GM18907 (cell line): ENCODE measurements around the gene SLITRK3.
A peak's percentile ranks its signal among the peaks of the same experiment; 100 is the strongest.

Experiments
- ATAC-seq: cut with Tn5 transposase; IDR thresholded peaks from one replicate; pipeline ENCODE4 v1.9.1; 2021; ENCODE audit warnings: mild to moderate bottlenecking, moderate library complexity; ENCODE audit not compliant: unreplicated experiment

The SLITRK3 gene, protein sequence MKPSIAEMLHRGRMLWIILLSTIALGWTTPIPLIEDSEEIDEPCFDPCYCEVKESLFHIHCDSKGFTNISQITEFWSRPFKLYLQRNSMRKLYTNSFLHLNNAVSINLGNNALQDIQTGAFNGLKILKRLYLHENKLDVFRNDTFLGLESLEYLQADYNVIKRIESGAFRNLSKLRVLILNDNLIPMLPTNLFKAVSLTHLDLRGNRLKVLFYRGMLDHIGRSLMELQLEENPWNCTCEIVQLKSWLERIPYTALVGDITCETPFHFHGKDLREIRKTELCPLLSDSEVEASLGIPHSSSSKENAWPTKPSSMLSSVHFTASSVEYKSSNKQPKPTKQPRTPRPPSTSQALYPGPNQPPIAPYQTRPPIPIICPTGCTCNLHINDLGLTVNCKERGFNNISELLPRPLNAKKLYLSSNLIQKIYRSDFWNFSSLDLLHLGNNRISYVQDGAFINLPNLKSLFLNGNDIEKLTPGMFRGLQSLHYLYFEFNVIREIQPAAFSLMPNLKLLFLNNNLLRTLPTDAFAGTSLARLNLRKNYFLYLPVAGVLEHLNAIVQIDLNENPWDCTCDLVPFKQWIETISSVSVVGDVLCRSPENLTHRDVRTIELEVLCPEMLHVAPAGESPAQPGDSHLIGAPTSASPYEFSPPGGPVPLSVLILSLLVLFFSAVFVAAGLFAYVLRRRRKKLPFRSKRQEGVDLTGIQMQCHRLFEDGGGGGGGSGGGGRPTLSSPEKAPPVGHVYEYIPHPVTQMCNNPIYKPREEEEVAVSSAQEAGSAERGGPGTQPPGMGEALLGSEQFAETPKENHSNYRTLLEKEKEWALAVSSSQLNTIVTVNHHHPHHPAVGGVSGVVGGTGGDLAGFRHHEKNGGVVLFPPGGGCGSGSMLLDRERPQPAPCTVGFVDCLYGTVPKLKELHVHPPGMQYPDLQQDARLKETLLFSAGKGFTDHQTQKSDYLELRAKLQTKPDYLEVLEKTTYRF

DNA sequence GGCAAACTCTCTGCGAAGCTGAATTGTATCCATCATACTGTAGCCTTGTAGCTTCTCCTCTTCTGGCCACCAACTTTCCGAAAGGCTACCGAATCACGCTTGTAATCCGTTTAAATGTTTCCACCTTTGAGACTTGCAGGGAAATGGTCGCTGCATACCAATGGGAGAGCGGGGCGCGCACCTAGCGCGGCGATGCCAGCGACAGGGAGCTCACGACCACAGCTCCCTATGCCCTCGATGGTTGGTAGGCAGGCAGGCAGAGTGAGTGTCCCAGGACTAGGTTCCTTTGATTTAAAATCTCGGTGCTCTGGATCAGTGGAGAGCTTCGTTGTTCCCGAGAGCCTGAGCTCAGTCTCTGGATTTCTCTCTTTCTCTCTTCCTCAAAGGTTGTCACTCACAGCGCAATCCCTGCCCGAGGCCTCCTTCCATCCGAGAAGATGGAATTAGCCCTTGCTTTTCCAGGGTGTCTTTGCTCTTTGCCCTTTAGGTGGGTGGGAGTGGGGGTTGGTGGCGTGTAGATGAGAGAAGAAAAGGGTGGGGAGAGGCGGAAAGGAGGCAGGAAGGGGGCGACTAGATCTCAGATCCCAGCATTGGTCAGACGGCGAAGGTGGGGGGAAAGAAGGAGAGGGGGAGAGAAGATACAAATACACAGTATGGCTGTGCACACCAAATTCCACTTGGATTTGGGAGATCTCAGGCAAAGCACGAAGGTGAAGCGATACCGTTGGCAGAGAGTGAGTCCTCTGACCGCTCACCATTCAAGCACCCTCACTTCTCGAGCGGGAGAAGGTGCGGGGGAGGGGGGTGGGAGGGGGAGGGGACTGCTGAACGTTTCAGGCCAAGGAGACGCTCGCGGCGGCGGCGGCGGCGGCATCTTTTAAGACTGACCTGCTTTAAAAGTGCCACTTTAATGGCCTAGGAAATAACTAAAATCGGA lies at the start of gene SLITRK3:
Gene SLITRK3 (minus strand): TSS at position 745 of the 937 bp plus-strand sequence. CDS start 5,554 bp downstream, outside the sequence.
- ATAC-seq = no peak

DNA sequence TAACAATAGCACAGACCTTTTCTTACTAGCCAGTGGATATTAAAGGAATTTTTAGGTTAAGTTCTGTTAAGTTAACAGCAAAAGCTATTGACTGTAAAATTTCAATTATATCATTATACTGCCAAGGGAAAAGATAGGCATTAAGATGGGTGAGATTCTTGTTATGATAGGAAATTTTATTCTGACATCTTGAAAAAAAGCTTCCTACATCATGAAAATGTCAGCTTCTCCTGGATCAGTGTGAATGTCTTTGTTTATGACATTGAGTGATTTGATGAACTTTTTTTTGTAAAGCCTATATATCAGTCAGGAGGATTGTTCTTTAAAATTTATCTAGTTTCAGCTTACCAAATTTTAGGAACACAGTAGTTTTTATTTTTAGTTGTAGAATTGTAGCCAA lies 47.4 kb upstream of the SLITRK3 start:
- no peak for ATAC-seq

DNA sequence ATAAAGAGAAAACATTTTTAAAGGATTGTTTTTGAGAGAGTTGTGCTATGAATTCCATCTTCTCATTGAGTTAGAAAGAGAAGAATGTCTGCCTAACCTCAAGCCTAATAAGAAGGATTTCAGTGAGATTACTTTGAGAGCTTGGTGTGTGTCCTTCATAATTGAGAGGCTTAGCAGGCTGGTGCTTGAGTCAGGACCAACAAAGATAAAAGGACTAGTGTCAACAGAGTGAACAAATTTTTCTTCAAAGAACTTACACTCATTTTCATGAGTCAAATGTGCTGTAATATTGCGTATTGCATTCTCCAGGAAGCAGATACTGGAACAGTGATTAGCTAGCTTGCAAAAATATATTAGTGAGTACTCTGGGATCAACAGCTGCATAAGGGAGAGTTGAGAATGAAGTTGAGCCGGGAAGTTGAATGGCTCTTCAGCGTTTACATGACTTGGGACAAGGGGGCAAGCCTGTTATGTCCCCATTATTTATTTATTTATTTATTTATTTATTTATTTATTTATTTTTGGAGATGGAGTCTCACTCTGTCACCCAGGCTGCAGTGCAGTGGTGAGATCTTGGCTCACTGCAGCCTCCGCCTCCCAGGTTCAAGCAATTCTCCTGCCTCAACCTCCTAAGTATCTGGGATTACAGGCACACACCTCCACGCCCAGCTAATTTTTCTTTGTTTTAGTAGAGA lies 37.5 kb upstream of the SLITRK3 start:
- no peak for ATAC-seq

DNA sequence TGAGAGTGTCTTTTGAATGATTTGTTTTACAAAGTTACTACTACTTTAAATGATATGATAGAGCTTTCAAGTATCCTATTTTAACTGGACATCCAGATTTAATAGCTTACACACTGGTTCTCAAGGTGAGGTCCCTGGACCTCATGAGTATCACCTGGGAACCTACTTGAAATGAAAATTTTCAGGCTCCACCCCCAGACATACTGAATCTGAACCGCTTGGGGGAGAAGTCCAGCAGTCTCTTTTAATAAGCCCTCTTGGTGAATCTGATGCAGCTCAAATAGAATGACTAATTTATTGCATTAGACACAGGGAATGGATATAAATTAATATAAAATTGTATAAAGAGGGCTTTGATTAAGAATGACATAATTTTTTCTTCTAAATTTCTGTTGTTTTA lies 29.4 kb upstream of the SLITRK3 start:
- ATAC-seq = no peak

DNA sequence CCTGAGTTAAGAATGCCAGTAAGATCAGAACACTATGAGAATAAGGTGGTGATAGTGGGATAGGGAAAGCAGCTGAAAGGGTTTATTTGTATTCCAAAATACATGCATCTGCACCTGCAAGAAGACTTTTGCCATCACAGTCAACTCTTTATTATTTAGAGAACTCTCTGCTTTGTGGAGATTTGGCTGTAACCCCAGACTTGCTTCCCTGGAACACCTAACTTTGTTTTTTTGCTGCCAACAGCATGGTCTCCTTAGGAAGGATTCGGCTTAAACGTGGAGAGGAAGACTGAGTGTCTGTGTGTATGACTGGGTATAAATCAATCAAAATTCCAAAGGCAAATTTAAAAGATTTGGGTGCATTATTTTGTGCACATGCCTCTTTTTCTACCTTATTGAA lies 21.6 kb upstream of the SLITRK3 start:
- ATAC-seq = no peak

DNA sequence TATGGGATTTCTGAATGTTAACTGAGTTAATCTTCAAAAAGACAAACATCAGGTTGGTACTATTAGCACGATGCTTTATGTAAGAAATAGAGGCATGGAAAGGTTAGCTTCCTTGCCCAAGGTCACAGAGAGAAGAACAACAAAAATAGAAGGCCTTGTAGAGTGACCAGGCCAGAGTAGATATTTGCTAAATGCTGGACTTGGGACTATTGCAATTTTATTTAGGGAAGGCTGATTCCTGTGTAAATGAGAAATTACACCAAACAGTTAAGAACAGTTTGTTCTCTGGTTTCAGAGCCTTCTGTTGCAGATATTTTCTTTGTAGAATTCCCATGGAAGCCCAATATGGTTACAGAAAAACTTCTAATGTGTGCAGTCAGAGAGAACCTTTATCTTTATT lies 16.4 kb upstream of the SLITRK3 start:
- ATAC-seq = no peak

DNA sequence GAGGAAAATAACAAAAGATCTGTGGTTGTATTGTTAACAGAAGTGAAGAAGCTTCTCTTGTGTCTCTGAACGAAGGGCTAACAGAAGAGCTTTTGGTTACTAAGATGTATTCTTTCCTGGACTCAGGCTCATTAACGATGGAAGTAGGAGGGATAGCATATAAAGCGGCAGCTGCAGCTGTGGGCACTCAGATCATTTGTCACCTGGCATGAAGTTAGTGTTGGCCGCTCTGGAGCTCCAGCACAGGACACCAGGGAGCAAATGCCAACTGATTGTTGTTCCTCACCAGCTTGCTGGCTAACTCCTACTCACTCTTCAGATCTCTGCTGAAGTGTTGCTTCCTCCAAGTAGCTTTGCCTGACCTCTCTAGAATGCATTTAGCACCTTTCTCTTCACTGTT lies 15.5 kb upstream of the SLITRK3 start:
- no peak for ATAC-seq

DNA sequence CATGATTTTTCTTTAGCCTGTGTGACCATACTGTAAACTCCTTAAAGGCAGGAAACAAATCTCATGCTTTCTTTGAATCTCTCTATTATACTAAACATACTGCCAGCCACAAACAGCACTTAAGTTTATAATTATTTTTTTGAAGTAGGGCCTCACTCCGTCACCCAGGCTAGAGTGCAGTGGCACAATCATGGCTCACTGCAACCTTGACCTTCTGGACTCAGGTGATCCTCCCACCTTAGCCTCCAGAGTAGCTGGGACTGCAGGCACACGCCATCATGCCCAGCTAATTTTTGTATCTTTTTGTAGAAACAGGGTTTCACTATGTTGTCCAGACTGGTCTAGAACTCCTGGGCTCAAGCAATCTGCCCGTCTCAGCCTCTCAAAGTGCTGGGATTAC lies 14.5 kb upstream of the SLITRK3 start:
- no peak for ATAC-seq

DNA sequence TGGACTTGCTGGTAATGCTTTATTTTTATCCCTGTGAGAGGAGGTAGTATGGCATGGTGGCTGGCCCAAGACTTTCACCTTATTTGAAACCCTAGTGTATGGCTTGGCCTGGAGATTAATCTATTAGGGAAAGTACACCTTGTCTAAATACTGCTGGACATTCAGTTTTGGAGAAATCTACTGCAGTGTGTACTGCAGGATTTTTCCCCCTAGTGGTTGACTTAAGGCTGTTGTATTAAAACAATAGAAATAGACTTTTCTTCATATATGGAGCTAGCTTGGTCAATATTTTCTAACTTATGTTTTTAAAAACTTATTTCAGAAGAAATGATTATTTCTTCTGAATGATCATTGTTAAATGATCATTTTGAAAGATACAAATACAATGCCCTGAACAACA lies 13.9 kb upstream of the SLITRK3 start:
- ATAC-seq = no peak

DNA sequence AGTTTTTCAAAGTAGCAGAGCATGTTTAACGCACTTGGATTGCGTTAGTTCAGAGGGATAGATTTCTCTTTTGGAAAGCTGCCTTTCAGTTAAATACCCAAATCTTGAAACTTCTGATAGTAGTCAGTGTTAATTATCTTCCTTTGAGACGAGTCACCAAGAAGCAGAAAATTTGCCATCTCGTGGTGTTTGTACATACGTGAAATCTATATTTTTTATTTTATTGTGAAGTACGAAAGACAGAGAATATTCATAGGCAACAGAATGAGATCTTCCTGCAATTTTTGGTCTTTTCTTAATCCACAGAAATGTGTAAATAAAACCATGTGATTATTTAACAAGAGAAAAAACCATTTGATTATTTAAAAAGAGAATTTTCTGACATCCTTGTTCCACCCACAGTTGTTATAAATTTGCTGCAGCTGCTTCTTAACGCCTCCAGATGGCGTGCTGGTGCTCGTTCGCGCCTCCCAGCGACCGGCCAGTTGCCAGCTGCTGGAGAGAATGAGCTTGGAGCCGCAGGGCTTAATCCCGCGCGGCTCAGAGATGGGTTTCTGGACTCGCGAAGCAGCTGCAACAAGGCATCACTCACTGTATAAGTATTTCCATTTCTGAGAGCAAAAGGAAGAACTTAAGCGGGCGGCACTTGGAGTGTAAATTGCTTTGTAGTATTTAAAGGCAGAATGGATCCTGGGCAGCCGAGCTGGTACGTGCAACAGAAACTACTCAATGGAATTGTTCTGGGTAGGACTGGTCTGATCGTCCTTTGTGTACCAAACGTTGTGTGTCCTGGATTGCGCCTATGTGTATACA lies 10.5 kb upstream of the SLITRK3 start:
- ATAC-seq = peak; percentile 98

DNA sequence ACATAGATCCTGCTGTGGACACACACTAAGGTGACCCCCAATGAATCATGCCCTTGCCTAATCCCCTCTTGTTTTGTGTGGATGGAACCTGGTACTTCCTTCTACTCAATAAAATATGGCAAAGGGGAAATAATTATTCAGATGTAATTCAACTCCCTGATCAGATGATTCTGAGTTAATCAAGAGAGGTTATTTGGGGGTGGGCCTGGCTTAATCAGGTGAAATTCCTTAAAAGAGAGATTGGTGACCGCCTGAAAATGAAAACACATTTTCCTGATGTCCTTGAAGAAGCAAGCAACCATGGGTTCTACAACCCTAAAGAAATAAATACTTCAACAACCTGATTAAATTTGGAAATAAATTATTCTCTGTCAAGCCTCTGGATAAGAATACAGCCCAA lies 8.3 kb upstream of the SLITRK3 start:
- ATAC-seq = no peak

DNA sequence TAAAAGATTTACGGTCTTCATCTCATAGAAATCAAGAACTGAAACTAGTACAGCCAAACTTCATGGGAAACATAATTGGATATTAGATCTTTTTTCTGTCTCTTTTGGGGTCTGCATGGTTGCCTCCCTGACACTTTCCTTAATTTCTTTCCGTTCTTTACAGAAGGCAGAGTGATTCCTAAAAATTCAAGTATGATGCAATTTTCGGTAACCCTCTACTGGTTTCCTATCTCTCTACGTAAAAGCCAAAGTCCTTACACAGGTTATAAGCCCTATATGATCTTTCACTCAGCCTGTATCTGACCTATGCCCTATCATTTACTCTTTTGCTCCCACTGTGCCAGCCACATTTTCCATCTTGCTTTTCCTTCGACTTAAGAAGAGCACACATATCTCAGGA lies 6.8 kb upstream of the SLITRK3 start:
- ATAC-seq = no peak

DNA sequence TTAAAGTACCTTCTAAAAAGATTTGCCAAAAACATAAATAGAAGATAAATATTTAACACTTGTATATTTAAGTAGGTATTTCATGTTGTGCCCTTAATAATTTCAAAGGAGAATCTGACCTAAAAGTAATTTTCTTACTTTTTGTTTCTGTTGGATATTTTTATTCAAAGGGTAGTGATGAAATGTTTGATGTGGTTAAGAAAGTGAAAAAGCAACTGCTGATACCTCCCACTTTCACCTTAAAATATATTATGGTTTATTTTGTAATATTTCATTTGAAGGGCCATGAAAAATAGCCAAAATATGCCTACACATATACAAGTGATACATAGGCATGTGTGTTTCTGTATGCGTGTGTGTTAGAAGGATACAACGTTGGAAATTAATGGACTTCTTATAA lies 5.8 kb upstream of the SLITRK3 start:
- ATAC-seq = no peak

DNA sequence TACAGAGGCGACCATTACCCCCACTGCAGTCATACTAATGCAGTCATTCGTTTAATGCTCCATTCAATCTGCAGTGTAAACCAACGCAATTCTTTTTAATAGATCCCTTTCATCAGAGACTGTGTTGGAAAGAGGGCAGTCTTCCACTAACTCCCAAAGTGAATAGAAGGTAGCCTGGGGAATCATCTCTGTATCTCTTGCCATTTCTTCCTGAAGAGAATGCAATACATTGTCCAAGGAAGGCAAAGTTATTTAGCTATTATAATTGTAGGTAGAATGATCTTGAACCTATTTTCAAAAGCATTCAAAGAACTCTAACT lies 1.3 kb upstream of the SLITRK3 start:
- ATAC-seq = no peak

DNA sequence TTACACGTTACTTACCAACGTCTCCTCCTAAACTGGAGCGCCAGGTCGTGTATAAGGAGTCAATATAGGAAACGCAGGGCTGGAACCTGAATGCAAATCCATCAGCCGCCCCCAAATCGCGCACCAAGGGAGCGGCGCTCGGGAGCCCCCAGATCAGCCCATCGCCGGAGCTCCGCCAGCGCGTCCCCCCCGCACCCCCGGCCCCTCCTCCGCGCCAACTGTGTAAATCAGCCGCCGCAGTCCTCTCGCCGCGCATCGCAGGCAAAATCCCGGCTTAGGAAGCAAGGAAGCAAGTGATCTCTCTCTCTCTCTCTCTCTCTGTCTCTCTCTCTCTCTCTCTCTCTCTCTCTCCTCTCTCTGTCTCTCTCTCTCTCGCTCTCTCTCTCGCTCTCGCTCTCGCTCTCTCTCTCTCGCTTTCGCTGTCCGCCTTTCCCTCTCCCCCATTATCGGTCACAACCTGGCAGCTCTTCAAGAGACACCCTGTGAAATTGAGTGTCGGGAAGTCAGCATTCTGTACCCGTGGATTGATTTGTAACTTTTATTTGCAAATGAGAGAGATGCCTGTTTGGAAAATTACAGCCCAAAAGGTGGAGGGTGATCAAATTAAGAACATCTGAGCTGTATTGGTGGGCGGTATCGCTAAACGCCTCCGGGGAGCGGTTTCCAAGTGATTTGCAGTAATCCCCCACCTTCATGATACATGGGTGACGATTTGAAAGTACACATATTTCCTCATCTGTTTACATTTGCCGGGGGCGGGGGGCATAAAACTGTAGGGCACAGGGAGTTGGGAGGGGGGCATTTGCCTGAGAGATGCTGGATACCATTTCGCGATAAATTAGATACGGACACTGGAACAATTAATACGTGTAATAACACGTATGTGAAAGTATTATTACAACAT lies 645 bp upstream of the SLITRK3 start:
- no peak for ATAC-seq

DNA sequence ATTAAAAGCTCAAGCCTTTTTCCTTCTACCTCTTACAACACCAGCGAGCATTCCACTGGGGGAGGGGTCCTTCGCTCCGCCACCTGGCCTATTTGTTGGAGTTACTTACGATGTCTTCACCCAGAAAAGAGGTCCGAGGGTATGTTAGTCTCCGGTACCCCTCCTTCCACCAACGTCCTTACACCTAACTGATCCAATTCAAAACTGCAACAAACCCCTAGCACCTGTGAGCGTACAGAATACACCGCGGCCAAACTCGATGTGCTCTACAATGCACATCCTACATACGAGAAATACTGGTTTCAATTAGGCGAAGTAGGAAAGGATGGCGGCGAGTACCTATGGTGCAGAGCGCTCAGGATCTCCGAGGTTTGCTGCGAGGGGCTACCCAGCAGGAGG lies 944 bp downstream of the SLITRK3 start:
- ATAC-seq = no peak

DNA sequence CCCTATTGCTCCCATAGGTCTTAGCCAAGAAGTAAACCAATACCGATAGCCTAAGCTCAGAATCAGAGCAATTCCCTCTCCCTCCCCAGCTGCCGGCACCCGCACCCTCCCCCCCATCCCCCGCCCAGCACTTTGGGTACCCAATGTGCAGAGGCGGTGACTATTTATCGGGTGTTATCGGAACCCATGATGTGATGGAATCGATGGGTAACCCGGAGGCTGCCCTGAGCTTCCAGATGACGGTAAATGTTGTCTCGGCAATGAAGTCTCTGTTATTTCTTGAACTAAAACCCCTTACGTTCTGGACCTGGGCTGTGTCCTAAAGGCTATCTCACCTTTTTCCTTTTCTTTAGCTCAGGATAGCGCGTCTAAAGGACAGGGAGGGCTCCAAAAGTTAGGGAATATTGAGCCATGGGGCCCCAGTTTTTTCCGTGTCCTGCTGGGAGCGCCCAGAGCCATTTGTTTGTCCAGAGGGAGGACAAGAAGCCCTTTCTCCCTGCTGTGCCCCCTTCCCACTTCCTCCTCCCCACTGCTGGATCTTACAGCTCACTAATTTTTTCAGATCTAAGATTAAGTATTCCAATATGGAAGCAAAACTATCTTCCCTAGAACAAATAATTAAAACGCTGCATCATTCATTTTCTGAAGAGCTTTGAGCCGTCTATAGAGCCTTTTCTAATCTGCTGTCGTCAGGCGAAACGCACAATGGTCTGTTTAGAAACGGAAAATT lies 1.5 kb downstream of the SLITRK3 start:
- no peak for ATAC-seq
